ENCODE results near the gene KCNT1. TPM values are rescaled to one million over a fixed set of nuclear protein-coding genes. Genes with fewer than 3 reads are reported as not detected.
"Not testable (repeated sequence)": the region's sequence is repeated elsewhere in the genome, so short reads cannot be mapped to it uniquely, and the experiment has no call there.

KCNT1 gene
- total RNA-seq, 1 donor from 2014 or later: not detected

DNA sequence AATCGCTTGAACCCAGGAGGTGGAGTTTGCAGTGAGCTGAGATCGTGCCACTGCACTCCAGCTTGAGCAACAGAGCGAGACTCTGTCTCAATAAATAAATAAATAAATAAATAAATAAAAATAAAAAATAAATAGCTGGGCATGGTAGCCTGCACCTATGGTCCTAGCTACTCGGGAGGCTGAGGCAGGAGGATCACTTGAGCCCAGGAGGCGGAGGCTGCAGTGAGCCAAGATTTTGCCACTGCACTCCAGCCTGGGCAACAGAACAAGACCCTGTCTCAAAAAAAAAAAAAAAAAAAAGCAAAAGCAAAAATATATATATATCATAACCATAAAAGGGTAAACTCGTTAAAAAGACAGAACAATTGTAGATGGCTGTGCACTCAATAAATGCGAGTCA lies 29.2 kb upstream of the KCNT1 start:
- DNase-seq (ENCODE audit: extremely low read depth, low read depth, low spot score): not testable (repeated sequence)

DNA sequence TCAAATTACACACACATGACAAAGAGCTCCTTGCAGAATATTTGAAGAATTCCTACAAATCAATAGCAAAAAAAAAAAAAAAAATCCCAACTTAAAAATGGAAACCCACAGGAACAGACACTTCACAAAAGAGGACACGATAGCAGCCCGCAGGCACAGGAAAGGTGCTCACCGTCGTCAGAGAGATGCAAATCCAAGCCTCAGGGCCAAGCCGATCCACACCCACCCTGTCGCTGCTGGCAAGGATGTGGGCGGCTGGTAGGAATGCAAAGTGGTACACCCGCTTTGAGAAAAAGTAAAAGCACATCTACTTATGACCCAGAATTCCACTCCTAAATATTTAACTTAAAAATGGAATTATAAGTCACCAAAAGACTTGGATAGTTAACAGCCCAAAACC lies 28.0 kb upstream of the KCNT1 start:
- DNase-seq (ENCODE audit: extremely low read depth, low read depth, low spot score): no peak

DNA sequence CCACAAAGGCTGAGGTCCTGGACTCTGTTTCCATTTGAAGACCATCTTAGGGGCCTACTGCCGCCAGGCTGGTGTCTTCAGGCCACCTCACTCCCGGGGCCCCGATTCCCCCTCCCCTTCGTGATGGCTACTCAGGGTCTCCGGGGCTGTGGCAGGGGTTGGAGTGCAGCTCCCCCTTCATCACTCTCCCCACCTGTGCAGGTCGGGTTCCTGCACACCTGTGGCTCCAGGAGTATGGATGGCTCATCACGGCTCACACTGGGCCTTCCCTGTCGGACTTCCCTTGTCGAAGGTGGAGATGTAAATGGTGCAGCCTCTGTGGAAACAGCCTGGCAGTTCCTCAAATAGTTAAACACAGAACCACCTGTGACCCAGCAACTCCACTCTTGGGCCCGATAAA lies 27.0 kb upstream of the KCNT1 start:
- no peak for DNase-seq (ENCODE audit: extremely low read depth, low read depth, low spot score)

DNA sequence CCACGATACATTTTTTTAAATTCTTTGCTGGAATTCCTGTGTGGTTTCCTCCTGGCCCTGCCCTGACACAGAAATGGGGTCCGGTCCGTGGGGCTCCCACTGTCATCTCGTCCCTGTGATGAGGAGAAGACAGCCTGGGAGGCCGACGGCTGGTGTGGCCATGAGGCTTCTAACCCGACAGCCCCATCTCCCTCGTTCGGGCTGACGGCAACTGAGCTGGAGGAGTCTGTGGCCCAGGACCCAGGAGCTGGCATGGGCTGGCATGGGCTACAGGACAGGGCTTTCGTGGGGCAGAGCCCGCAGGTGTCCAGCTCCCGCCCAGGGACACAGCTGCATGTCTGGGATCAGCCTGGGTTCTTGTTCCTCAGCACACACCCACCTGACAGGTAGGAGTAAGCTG lies 25.1 kb upstream of the KCNT1 start:
- DNase-seq (ENCODE audit: extremely low read depth, low read depth, low spot score): no peak

DNA sequence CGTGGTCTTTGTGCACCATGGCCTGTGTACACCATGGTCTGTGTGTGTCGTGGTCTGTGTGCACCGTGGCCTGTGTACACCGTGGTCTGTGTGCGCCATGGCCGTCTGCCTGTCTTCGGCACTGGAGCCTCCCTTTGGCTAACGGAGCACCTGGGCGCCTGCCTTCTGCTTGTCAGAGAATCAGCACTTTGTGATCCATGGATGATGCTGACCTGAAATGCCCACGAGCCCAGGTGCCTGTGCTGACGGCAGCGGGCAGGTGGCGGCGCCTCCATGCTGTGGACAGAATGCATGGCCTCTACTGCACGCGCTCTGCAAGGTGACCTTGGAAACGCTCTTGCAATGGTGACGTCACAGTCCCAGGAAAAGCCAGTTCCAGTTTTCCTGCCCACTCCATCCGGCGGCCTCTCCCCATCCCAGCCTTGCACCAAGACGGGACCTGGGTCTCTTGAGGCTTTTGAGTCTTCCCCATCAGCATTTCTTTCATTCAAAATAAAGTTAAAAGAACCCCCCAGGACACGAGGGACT lies 24.3 kb upstream of the KCNT1 start:
- DNase-seq (ENCODE audit: extremely low read depth, low read depth, low spot score): no peak

DNA sequence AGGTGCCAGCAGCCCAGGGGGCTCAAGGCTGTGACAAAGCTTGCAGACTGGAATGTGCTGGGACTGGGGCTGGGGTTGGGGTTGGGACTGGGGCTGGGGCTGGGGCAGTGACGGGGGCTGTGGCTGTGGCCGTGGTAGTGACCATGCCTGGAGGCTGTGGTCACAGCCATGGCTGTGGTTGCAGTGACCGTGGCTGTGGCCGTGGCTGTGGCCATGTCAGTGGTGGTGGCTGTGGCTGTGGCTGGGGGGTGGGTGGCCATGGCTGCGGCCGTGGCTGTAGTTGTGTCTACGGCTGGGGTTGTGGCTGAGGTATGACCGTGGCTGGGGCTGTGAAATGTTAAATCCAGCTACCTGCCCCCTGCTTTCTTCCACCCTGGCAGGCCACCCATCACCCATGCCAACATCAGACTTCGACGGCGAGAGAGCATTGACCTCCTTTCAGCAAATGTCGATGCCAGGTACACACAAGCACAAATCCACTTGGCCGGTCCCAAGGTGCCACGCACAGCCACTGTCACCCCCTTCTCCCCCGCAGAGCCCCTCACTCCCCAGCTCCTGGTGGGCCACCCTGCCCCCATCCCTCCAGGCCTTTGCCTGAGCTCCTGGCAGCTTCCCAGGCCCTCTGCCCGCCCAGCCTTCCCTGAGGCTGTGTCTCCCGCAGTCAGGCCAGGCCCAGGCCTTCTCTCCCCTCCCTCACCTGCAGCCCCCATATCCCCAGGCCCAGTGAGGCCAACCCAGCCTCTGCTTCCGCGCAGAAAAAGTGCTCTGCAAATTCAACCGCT lies 23.6 kb upstream of the KCNT1 start:
- no peak for DNase-seq (ENCODE audit: extremely low read depth, low read depth, low spot score)

DNA sequence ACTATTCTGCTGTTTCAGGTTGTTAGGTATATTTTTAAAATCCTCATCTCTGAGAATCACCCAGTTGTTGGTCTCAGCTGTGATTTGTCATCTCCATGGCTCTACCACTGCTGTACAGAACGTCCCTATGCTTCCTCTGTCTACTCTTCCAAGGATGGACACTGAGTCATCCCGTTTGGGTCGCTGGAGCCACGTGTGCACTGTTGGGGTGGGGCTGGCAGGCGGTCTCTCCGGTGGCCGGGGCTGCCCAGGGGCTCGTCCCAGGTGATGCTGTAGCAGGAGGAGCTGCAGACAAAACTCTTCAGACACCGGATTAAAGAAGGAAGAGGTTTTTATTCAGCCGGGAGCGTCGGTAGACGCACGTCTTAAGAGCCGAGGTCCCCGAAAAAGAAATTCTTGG lies 21.9 kb upstream of the KCNT1 start:
- no peak for DNase-seq (ENCODE audit: extremely low read depth, low read depth, low spot score)

DNA sequence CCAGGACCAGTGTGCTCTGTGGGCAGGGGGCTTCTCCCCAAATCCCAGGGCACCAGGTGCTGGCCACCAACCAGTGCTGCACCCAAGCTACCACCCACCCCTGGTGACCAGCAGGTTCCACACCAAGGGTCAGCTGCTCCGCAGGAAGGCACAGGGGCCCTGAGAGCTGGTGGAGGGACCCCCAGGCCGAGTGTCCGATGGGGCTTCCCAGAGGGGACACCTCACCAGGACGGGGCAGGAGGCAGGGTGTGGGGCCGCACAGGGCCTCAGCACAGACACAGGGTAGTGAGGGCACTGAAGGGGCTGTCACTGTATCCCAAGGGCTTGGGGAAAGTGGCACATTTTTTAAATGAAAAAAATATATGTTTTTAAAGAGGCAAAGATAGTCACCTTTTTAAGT lies 20.8 kb upstream of the KCNT1 start:
- no peak for DNase-seq (ENCODE audit: extremely low read depth, low read depth, low spot score)

DNA sequence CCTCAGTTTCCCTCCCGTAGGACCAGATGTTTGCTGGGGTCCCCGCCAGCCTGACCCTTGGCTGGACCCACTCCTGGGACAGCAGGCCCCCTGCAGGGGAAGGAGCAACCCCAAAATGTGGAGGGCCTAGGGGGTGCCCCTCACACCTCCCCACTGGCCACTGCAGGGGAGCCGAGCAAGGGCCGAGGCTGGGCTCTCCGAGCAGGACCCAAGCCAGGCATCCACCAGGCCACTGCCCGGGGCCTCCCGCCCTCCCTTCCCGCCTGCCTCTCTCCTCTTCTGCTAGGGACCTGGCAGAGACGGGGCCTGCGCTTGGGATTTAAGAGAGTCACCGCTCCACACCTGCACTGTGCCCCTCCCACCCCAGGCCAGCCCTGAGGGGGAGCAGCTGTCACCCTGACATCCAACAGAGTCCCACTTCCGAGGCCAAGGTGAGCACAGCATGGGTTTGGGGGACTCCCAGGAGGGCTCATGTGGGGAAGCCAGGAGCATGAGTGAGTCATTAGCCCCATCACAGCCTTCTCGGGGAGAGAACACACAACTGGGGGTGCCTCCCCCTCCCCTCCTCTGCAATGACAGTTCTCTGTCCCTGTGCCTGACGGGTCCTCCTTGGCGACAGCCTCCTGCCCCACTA lies 18.5 kb upstream of the KCNT1 start:
- no peak for DNase-seq (ENCODE audit: extremely low read depth, low read depth, low spot score)

DNA sequence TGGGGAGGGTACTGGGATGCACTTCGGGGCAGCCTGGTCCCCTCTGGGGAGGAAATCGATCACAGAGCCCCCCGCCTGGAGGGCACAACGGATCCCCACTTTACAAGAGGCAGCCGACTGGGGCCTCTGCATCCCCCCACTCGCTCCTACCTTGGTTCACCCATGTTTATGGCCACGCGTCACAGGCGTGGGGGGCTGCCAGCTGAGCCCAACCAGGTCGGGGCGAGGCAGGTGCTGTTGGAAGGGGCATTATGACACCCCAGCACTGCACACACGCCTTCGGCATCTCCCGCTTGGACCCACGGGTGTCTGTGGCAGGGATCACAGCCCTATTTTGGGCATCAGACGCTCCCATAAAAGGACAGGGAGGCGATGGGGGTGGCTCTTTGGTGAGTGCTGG lies 17.3 kb upstream of the KCNT1 start:
- no peak for DNase-seq (ENCODE audit: extremely low read depth, low read depth, low spot score)

DNA sequence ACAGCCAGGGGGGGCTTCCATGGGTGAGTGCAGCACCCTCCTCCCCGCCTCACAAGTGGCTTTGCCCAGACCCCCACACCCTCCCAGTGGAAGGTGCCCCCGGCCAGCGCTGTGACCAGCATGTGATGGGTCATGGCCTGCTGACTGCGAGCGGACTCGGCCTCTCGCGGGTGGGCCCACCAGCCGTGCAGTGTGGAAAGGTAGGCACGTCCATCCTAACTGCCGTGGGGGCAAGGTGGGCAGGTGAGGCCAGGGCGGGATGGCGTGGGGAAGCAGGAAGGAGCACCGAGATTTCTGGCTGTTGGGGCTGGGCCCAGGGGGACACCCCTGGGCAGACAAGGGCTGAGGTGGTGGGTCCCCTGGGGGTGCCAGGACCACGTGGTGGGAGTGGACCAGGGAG lies 14.8 kb upstream of the KCNT1 start:
- no peak for DNase-seq (ENCODE audit: extremely low read depth, low read depth, low spot score)

DNA sequence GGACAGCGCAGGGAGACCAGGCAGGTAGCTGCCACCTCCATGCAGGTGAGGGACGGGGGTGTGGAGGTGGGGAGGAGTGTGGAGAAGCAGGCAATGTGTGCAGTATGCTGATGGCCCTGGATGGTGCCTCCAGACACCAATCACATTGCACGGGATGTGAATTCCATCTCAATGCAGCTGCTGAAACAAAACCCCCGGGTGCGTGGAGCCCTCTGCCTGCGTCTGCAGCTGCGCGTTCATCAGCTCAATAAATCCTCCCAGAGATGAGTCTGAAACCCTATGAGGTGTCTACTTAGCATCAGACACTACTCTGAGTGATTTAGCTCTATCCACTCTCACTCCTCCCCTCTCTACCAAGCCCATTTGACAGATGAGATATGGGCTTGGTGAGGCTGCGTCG lies 13.0 kb upstream of the KCNT1 start:
- DNase-seq (ENCODE audit: extremely low read depth, low read depth, low spot score): no peak

DNA sequence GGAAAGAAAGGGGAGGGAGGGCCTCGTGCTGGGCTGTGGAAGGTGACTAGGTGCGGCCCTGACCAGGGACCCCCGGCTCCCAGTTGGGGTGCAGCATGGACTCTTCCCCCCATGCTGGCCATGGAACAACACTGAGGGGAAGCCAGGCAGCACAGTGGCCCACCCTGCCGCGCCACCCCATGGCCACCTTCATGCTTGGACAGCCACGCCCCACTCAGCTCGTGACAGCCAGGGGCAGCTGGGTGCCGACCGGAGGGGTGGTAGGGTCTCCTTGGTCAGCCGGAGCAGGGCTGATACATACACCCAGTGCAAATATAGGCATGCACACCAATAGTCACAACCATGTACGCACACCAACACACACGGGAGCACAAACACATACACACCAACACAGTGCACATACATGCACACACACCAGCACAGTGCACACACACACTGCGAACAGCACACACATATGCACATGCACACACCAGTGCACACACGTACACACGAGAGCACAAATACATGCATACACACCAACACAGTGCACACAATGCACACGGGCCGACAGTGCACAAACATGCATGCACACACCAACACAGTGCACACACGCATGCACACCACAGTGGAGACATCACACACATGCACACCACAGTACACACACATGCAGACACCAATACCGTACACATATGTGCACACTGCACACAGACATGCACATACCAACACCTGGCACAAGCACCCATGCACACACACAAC lies 11.0 kb upstream of the KCNT1 start:
- no peak for DNase-seq (ENCODE audit: extremely low read depth, low read depth, low spot score)

DNA sequence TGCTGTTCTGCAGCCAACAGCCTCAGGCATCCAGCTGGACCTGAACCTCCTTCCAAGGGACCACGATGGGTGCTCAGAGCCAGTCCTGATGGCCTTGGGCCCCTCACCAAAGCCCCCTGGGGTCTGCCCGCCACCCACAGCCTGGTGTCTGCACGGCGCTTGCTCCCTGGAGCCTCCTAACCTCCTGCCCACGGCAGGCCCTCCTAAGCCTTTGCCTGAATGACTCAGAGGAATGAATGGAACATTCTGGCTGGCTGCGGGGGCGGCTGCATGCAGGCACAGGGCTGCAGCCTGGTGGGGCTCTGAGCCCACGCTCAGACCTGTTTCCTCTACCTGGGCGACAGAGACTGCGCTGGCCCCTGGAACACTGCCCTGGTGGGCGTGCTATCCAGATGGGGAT lies 9.6 kb upstream of the KCNT1 start:
- no peak for DNase-seq (ENCODE audit: extremely low read depth, low read depth, low spot score)

DNA sequence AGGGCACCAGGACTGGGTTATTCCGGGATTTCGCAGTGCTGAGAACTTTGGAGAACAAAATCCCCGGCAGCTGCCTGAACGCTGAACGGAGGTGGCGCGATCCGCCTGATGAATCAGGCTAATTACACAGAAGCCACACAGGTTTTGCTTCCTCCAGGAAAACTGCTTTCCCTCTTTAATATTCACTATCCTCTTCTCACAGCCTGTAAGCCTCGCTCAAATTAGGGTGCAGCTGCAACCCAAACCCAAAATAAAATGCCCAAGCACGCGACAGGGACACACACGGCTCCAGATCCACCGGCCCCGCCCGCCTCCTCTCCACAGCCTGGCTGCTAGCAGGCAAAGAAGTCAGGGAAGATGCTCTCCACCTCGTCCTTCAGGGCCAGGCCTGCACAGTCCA lies 8.7 kb upstream of the KCNT1 start:
- no peak for DNase-seq (ENCODE audit: extremely low read depth, low read depth, low spot score)

DNA sequence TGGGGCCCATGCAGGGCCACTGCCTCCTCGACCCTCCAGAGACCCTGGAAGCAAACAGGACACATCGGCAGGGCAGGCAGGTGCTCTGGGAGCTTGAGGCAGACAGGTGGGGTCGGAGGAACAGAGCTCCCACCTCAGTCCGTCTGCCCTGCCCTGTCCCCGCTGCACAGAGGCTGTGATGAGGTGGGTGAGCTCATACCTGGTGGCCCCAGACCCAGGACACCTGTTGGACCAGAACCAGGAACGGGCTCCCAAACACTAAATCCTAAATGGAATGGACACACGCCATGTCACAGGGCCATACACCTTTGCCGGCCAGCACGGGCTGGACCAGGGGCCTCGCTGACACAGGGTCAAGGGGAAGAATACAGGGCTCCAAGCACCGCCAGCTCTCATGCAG lies 8.2 kb upstream of the KCNT1 start:
- DNase-seq (ENCODE audit: extremely low read depth, low read depth, low spot score): no peak

DNA sequence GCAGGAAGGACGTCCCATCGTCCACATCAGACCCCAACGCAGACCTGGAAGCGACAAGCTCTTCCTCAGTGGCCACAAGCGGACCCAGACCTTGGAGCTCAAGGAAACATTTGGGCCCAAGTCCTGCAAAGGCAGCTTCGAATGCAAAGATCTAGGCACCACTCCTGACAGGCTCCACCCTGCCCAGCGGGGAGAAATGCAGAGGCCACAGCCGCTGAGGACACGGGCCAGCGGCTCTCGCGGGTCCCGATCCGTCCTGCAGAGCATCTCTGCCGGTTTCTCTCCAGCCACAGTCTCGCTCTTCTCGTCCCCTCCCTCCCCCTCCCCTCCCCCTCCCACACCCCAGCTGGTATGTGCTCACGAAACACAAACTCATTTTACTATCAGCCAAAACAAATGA lies 7.6 kb upstream of the KCNT1 start:
- DNase-seq (ENCODE audit: extremely low read depth, low read depth, low spot score): no peak

DNA sequence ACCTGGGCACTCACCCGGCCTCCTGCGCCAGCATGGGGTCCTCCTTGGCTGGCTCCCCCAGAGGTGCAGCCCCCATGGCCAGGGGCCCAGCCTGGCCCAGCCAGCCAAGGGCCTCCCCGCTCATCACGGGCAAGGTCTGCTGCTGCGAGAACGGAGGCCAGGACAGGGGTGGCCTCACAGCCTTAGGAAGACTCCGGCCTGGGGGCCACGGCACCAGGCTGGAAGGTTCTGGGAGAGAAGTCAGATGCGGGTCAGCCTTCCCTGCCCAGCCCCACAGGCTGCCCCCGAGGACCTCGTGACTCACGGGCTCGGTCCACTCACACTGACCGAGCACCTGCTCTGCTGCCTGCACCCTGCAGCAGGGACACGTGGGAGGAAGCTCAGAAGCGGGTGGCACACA lies 6.9 kb upstream of the KCNT1 start:
- no peak for DNase-seq (ENCODE audit: extremely low read depth, low read depth, low spot score)

DNA sequence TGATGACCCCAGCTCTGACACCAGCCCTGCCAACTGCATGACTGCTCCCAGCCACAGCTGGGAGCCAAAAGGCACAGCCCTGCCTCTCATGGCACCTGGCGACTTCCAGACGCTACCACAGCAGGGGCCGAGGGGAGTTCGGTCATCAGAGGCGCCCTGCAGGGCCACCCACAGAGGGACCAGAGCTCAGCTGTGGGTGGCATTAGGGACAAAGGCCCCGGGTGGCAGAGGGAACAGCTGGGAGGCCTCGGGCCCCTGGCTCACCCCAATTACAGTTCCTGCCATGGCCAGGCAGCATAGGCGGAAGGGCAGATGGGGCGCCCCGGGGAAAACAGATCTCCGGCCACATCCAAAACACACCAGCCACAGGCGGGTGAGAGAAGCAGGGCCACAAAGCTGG lies 6.3 kb upstream of the KCNT1 start:
- no peak for DNase-seq (ENCODE audit: extremely low read depth, low read depth, low spot score)

DNA sequence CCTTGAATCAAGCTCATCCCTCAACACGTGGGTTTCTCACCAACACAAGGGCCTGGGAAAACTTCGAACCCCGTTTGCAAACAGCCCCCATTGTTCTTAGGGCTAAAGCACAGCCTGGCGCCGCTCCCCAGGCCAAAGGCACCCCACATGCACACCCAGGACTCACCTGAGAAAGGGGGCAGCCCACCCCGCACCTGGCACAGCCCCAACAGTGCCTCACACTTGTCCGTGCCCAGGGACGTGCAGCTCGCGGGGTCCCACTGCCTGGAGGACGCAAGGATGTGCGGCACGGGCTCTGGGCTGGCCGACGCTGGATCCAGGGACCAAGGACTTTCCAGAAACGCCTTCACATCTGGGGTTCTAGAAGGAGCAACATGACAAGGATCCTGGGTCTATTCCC lies 5.5 kb upstream of the KCNT1 start:
- DNase-seq (ENCODE audit: extremely low read depth, low read depth, low spot score): no peak

DNA sequence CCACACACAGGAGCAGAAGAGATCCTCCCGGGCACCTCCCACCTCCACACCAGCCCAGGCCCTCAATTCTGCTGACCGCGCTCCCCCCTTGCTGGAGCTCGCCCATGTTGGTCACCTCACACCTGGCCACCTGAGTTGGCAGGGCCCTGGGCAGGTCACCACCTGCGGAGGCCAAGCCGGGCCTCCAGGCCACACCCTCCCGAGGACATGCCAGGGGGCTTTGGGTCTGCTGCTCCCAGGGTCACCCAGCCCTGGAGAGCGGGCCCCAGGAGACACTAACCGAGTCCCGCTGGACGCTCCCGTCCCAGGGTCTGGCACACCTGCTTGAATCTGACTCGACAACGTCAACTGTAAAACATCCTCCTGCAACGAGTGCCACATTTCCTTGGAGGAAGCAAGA lies 4.8 kb upstream of the KCNT1 start:
- no peak for DNase-seq (ENCODE audit: extremely low read depth, low read depth, low spot score)

DNA sequence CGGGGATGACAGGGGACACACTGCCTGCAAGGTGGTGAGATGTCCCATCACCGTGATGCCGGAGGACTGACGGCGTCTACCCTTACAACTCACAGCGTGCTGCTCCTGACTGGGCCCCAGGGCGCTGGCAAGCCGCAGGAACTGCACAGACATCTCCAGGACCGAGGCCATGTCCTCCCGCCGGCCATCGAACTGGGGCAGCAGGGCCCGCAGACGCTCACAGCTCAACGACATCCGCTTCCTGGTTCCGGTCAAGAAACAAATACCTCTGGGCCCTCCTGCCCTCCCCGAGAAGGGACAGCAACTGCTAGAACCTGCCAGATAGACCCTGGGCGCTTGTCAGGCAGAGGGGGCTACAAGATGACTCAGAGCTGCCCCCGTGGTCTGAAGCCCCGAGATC lies 3.7 kb upstream of the KCNT1 start:
- DNase-seq (ENCODE audit: extremely low read depth, low read depth, low spot score): no peak

Data from glomerular endothelial cell (primary cell).